SHP77 (cell line): ENCODE measurements around the gene ARPC3.
A peak's percentile ranks its signal among the peaks of the same experiment; 100 is the strongest.
"Not testable (repeated sequence)": the region's sequence is repeated elsewhere in the genome, so short reads cannot be mapped to it uniquely, and the experiment has no call there.

Experiments
- DNase-seq, 2 experiments: peaks; one replicate each; lab custom pipeline; 2025; lab: John Stamatoyannopoulos, UW

Gene ARPC3

GRCh38 chr12:110449799-110450497 is at the start of gene ARPC3:
ARPC3 (minus strand) TSS chr12:110450337; CDS start chr12:110450260, 77 bp downstream.
- DNase-seq = peak; percentile 86 to 93

- no peak for DNase-seq
These were observed 49.0 kb upstream of the ARPC3 start for GRCh38 chr12:110498984-110499706.

- DNase-seq = no peak
These were observed 25.3 kb upstream of the ARPC3 start for GRCh38 chr12:110475426-110475825.

- DNase-seq = peak; percentile 96 to 97
These were observed 18.3 kb upstream of the ARPC3 start, which contains the start of the genes FAM216A and GPN3 for GRCh38 chr12:110468214-110469048. FAM216A (plus strand) TSS chr12:110468845; CDS start chr12:110468876, 31 bp downstream. GPN3 (minus strand) TSS chr12:110468257; CDS start chr12:110468203, 54 bp downstream.

- DNase-seq = no peak
These were observed 17.7 kb upstream of the ARPC3 start for GRCh38 chr12:110467847-110468213.

GRCh38 chr12:110466791-110467190 is 16.7 kb upstream of the ARPC3 start:
- no peak for DNase-seq

- not testable (repeated sequence) for DNase-seq
These were observed 15.6 kb upstream of the ARPC3 start for GRCh38 chr12:110465765-110466164.

- DNase-seq = no peak
These were observed 14.9 kb upstream of the ARPC3 start for GRCh38 chr12:110465024-110465423.

GRCh38 chr12:110461189-110461588 is 11.1 kb upstream of the ARPC3 start:
- not testable (repeated sequence) for DNase-seq

- DNase-seq = no peak
These were observed 8.6 kb upstream of the ARPC3 start for GRCh38 chr12:110458756-110459155.

- DNase-seq = no peak
These were observed 3.6 kb upstream of the ARPC3 start for GRCh38 chr12:110453569-110454296.

GRCh38 chr12:110451263-110451662 is 1.1 kb upstream of the ARPC3 start:
- DNase-seq = no peak

GRCh38 chr12:110444455-110444854 is 5.7 kb downstream of the ARPC3 start:
- no peak for DNase-seq

- DNase-seq = no peak
These were observed 13.9 kb downstream of the ARPC3 start for GRCh38 chr12:110436231-110436630.

GRCh38 chr12:110431957-110432587 is 18.1 kb downstream of the ARPC3 start:
- no peak for DNase-seq

GRCh38 chr12:110429676-110430075 is 20.5 kb downstream of the ARPC3 start:
- not testable (repeated sequence) for DNase-seq

GRCh38 chr12:110426406-110426805 is 23.7 kb downstream of the ARPC3 start:
- no peak for DNase-seq

- no peak for DNase-seq
These were observed 25.9 kb downstream of the ARPC3 start for GRCh38 chr12:110424237-110424636.

GRCh38 chr12:110421701-110422100 is 28.4 kb downstream of the ARPC3 start:
- no peak for DNase-seq

GRCh38 chr12:110421159-110421661 is 28.9 kb downstream of the ARPC3 start:
- DNase-seq = no peak

- DNase-seq = not testable (repeated sequence)
These were observed 29.5 kb downstream of the ARPC3 start for GRCh38 chr12:110420644-110421043.
